Skeletal muscle tissue (tissue), 5 donors: ENCODE data around the gene HAO1. TPM values are rescaled to one million over a fixed set of nuclear protein-coding genes. Genes with fewer than 3 reads are reported as not detected.
"Not testable (repeated sequence)": the region's sequence is repeated elsewhere in the genome, so short reads cannot be mapped to it uniquely, and the experiment has no call there.

Source experiments
- H3K27ac ChIP-seq: one replicate; pipeline ENCODE4 v1.7.0; 2013; ENCODE audit warnings: mild to moderate bottlenecking, low read depth, low read length, inconsistent platforms
- H3K27me3 ChIP-seq, 3 donors: one replicate each; pipeline ENCODE4 v1.7.0; 2013; ENCODE audit warnings: low read length in 3 of 3; ENCODE audit not compliant: control insufficient read depth in 3 of 3, insufficient read depth in 3 of 3
- H3K36me3 ChIP-seq, 3 donors: one replicate each; pipeline ENCODE4 v1.7.0; 2013; ENCODE audit warnings: low read length in 3 of 3; ENCODE audit not compliant: control insufficient read depth in 3 of 3, insufficient read depth in 3 of 3
- H3K4me1 ChIP-seq, 3 donors: one replicate each; pipeline ENCODE4 v1.7.0; 2013; ENCODE audit warnings: low read length in 3 of 3, mild to moderate bottlenecking in 3 of 3; ENCODE audit not compliant: control insufficient read depth in 3 of 3, insufficient read depth in 3 of 3
- H3K4me3 ChIP-seq, 3 donors: one replicate each; pipeline ENCODE4 v1.7.0; 2013; ENCODE audit warnings: low read length in 3 of 3
- H3K9ac ChIP-seq, 3 donors: one replicate each; pipeline ENCODE4 v1.7.0; 2013; ENCODE audit warnings: low read length in 3 of 3, mild to moderate bottlenecking in 3 of 3, moderate library complexity in 2 of 3, low read depth in 1 of 3
- H3K9me3 ChIP-seq, 3 donors: one replicate each; pipeline ENCODE4 v1.7.0; 2013; ENCODE audit warnings: low read length in 3 of 3; ENCODE audit not compliant: control insufficient read depth in 3 of 3
- small RNA-seq: library from RNA; depleted of rRNA; stranded (forward); fragments of <200 nt; gene quantifications from one replicate; pipeline ENCODE3, GENCODE V24; 2014
- total RNA-seq: library from RNA; depleted of rRNA; stranded (reverse); fragments of >200 nt; gene quantifications from one replicate; pipeline ENCODE4 v1.2.3, GENCODE V29; 2014
- donor health status: Osteomylitis.

Gene HAO1
- total RNA-seq, 1 donor from 2014 or later = not detected

DNA sequence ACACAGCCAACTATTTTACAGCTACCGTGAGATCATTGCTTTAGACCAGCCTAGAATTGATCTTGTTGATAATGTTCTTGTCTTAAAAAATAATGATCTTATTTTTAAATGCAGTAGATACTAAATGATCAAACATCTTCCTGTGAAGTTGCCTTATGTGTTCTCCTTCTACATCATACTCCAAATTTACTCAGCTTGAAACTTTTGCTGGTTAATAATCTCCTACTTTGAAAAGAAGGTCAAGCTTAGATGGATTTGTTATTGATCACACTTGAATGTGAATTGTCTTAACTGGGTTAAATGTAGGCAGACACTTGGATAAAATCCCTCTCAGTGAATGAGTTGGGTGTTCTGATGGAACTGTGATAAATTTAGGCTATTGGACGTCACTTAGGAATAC lies 91.9 kb downstream of the HAO1 start:
- Histone ChIP-seq H3K9ac (no peak overlapping the region), H3K36me3 (no peaks in the 10 kb centered on the region), H3K4me1 (no peaks in the 10 kb centered on the region), H3K9me3 (no peaks in the 10 kb centered on the region), H3K27ac (no peak overlapping the region), H3K27me3 (no peaks in the 10 kb centered on the region), H3K4me3 (no peak overlapping the region)

DNA sequence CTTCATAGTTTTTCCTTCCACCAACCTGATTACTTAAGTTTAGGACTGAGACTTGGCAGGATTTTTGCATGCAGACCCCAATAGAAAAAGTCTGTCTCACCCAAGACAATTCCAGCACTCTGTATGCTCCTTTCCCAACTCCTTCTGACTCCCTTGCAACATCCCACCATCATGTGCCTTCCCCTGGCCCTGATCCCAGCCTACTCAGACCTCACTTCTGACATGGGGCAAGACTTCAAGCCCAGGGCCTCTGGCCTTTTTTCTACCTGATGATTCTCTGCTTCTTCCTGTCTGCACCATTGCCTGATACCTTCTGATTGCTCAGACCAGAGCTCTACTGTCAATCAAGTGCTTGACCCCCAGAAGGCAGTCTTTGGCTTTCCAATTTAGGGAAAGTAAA lies 96.6 kb downstream of the HAO1 start:
- no peaks in the 10 kb centered on the region for H3K9me3 ChIP-seq
- no peak overlapping the region for H3K9ac ChIP-seq
- no peak overlapping the region for H3K27ac ChIP-seq
- peaks cover 0 to 3% (median 0%) of the 10 kb centered on the region in 3 donors for H3K27me3 ChIP-seq
- no peaks in the 10 kb centered on the region for H3K4me1 ChIP-seq
- H3K36me3 ChIP-seq = no peaks in the 10 kb centered on the region
- H3K4me3 ChIP-seq = no peak overlapping the region

DNA sequence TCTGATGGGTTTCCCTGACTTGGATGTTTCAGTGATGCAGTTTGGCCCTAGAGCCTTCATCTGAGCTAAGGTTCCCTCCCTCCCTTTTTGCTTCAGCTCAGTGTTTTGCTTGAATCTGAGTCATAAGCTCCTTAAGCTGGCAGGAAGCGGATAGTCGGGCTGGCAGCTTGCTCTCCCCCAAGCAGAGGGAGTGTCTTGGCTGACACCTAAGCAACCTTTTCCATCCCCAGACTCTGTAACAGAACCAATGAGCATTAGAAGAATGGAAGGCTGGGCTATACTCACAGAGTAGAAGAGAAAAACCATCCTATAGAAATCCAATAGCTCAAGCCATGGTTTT lies 98.3 kb downstream of the HAO1 start:
- H3K36me3 ChIP-seq = no peaks in the 10 kb centered on the region
- peaks cover 0 to 3% (median 0%) of the 10 kb centered on the region in 3 donors for H3K27me3 ChIP-seq
- no peaks in the 10 kb centered on the region for H3K4me1 ChIP-seq
- no peaks in the 10 kb centered on the region for H3K9me3 ChIP-seq
- no peak overlapping the region for H3K27ac ChIP-seq
- no peak overlapping the region for H3K4me3 ChIP-seq
- no peak overlapping the region for H3K9ac ChIP-seq

DNA sequence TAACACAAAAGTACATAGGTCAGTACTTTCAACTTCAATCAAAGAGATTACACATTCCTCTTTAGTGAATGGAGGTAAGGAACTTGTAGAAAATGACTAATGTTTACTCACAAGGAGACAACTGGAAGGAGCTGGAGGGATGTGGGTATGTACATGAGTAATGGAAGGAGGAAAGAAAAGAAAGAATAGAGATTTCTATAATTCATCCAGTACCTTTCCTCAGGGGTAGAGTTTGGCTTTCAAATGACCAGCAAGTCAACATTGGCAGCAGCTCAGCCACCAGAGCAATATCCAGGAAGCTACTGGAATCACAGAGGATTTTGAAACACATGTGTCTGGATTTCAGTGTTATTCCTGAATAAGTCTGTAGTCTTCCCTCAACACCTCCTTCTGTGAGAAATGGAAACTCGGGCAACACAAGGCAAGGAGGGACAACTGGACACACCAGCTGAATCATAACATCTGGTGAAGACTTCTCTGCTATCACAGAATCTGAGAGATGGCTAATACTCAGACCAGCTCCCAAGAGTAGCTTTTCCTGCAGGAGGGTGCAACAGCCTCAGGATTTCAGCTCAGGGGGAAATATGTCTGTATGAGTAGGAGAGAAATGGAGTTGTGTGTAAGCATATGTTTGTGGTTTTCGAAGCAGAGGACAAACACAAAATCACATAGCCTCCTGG lies 98.8 kb downstream of the HAO1 start:
- no peak overlapping the region for H3K27ac ChIP-seq
- no peak overlapping the region for H3K9ac ChIP-seq
- no peaks in the 10 kb centered on the region for H3K36me3 ChIP-seq
- H3K9me3 ChIP-seq = no peaks in the 10 kb centered on the region
- peaks cover 0 to 3% (median 0%) of the 10 kb centered on the region in 3 donors for H3K27me3 ChIP-seq
- no peak overlapping the region for H3K4me3 ChIP-seq
- H3K4me1 ChIP-seq = no peaks in the 10 kb centered on the region

GRCh38 chr20:7836076-7836475 lies 104.2 kb downstream of the HAO1 start:
- Histone ChIP-seq H3K36me3 (no peaks in the 10 kb centered on the region), H3K27ac (no peak overlapping the region), H3K4me1 (no peaks in the 10 kb centered on the region), H3K4me3 (no peak overlapping the region), H3K27me3 (no peaks in the 10 kb centered on the region), H3K9me3 (no peaks in the 10 kb centered on the region), H3K9ac (no peak overlapping the region)

- H3K27me3 ChIP-seq = not testable (repeated sequence)
Measured at GRCh38 chr20:7834441-7834840, 105.8 kb downstream of the HAO1 start.

More at GRCh38 chr20:7834441-7834840, 105.8 kb downstream of the HAO1 start:
- H3K9ac ChIP-seq, H3K9me3 ChIP-seq, H3K36me3 ChIP-seq, H3K4me3 ChIP-seq, H3K4me1 ChIP-seq, H3K27ac ChIP-seq: not testable (repeated sequence)

Small RNA genes lying within 50 kb of the gene (small RNA-seq; reads per million reads assigned to genes)
- gene AL021879.1 = not detected

Other genes starting within 250 kb of the HAO1 start
- 13.6 TPM for gene TMX4, start 79.3 kb upstream of the HAO1 start, total RNA-seq
- 13.0 TPM for gene PLCB1, start 191.8 kb upstream of the HAO1 start, total RNA-seq